Psoas muscle (tissue), 8 donors: ENCODE measurements around the gene PAX5. TPM values are rescaled to one million over a fixed set of nuclear protein-coding genes. Genes with fewer than 3 reads are reported as not detected.
A peak's percentile ranks its signal among the peaks of the same experiment; 100 is the strongest.

ENCODE experiments used
- ATAC-seq, 4 donors: fragments of 200-7000 bp; cut with Tn5 transposase; one replicate each; pipeline ENCODE4 v1.9.1; 2020; ENCODE audit warnings: moderate library complexity in 3 of 4, mild to moderate bottlenecking in 2 of 4
- DNase-seq, 2 donors: peaks; one replicate each; pipeline ENCODE4 v3.0.0-alpha.2; 2020
- H3K27ac ChIP-seq: fragments of 200-600 bp; one replicate; pipeline ENCODE4 v1.8.0; 2022
- H3K27me3 ChIP-seq, 3 donors: fragments of 200-600 bp in 1 of 3; one replicate each; pipeline versions ENCODE4 v1.6.1 to v1.8.0; 2013 to 2022; ENCODE audit warnings: low read length in 2 of 3, mild to moderate bottlenecking in 2 of 3, moderate library complexity in 1 of 3; ENCODE audit not compliant: insufficient read depth in 3 of 3
- H3K36me3 ChIP-seq, 2 donors: fragments of 200-600 bp in 1 of 2; one replicate each; pipeline versions ENCODE4 v1.6.1 to v1.8.0; 2013 to 2022; ENCODE audit warnings: low read depth in 1 of 2, mild to moderate bottlenecking in 1 of 2, moderate library complexity in 1 of 2; ENCODE audit not compliant: insufficient read depth in 1 of 2
- H3K4me1 ChIP-seq: fragments of 200-600 bp; one replicate; pipeline ENCODE4 v1.8.0; 2022
- H3K4me3 ChIP-seq: fragments of 200-600 bp; one replicate; pipeline ENCODE4 v1.8.0; 2022; ENCODE audit warnings: mild to moderate bottlenecking
- H3K9me3 ChIP-seq: fragments of 200-600 bp; one replicate; pipeline ENCODE4 v1.8.0; 2022
- CTCF ChIP-seq: fragments of 200-600 bp; IDR thresholded peaks from one replicate; pipeline ENCODE4 v1.8.0; 2022; ENCODE audit warnings: antibody characterized with exemption
- WGBS, 3 donors: extraction: QIAGEN DNeasy Blood & Tissue Kit; methylation state at CpG; one replicate each; pipeline versions ENCODE4 v1.1.6 to v1.1.7; 2013; 5-methylcytosine and 5-hydroxymethylcytosine counted together
- intact Hi-C, 2 donors: fragments of 100-400 bp; cut with DNase I; formaldehyde crosslinking; loops; one replicate each; pipeline versions ENCODE4 v1.11.0 to v1.14.2; 2022
- polyA plus RNA-seq, 3 donors: library from polyadenylated mRNA; stranded (reverse); fragments of 200-250 nt; gene quantifications; one replicate each; pipeline ENCODE4 v1.2.3, GENCODE V29; 2013
- total RNA-seq, 4 donors: library from RNA; stranded (reverse); fragmentation: NEBNext Ultra II Directional in 2 of 4; extraction: Animal tissue kit (Norgen Biotek cat#: 25700) in 2 of 4; gene quantifications; one replicate each; pipeline versions ENCODE4 v1.2.1 to v1.2.4, GENCODE V29; 2021 to 2023
- donor health status: healthy with polysubstance abuse.
- donor health status: DM: no; HTN: no; CAD: no; lungs with moderate emphysema.
- donor health status: Bipolar disorder and iron deficiency.
- donor health status: healthy.
- donor health status: DM: yes; HTN: yes; CAD: no.
- donor health status: DM: no; HTN: no; CAD: no.
- donor health status: DM: no; HTN: no; CAD: no.
- donor health status: DM: yes; HTN: yes; CAD: no.

The PAX5 gene
- total and polyA plus RNA-seq, 7 donors: under 0.01 to 0.50 (median 0.06) TPM; not detected in 3

- Histone ChIP-seq H3K36me3 (no peaks in the 10 kb centered on the region), H3K27me3 (peaks cover 0 to 98% (median 58%) of the 10 kb centered on the region in 3 donors), H3K9me3 (no peaks in the 10 kb centered on the region), H3K4me1 (peaks cover 22% of the 10 kb centered on the region), H3K4me3 (no peak overlapping the region), H3K27ac (no peak overlapping the region)
- WGBS, 3 donors: 6 to 8% (median 7%) methylated on average over 27 of the region's 27 CpGs
- no peak for DNase-seq
- no peak for TF ChIP-seq CTCF
- intact Hi-C loops: no loop called here
- ATAC-seq: no peak
Measured at GRCh38 chr9:37034938-37035647, 1.0 kb upstream of the PAX5 start.

GRCh38 chr9:37034305-37034937 is 353 bp upstream of the PAX5 start:
- ATAC-seq (peak in 2 of 4 donors; percentile 29 to 30), DNase-seq (peak in 1 of 2 donors; percentile 52)
- peak overlapping the region; percentile 54 for H3K4me3 ChIP-seq
- H3K4me1 ChIP-seq: peaks cover 29% of the 10 kb centered on the region
- 2 to 3% (median 2%) methylated on average over 46 to 56 of the region's 56 CpGs for whole genome bisulfite sequencing, 3 donors
- intact Hi-C loops: no loop called here
- peaks cover 0 to 98% (median 64%) of the 10 kb centered on the region in 3 donors for H3K27me3 ChIP-seq
- no peaks in the 10 kb centered on the region for H3K9me3 ChIP-seq
- no peaks in the 10 kb centered on the region for H3K36me3 ChIP-seq
- H3K27ac ChIP-seq: no peak overlapping the region
- TF ChIP-seq CTCF: no peak

- Histone ChIP-seq H3K27ac (no peak overlapping the region), H3K4me3 (no peak overlapping the region), H3K27me3 (peaks cover 0 to 98% (median 72%) of the 10 kb centered on the region in 3 donors), H3K36me3 (no peaks in the 10 kb centered on the region), H3K9me3 (no peaks in the 10 kb centered on the region), H3K4me1 (peaks cover 29% of the 10 kb centered on the region)
- intact Hi-C loops: no loop called here
- 53 to 55% (median 55%) methylated on average over 6 of the region's 6 CpGs for WGBS, 3 donors
- DNase-seq (no peak), ATAC-seq (no peak)
- TF ChIP-seq CTCF: no peak
Measured at GRCh38 chr9:37033141-37033540, 927 bp downstream of the PAX5 start.

GRCh38 chr9:37032713-37033112 is 1.4 kb downstream of the PAX5 start:
- intact Hi-C loops: no loop called here
- H3K4me1 ChIP-seq: peaks cover 24% of the 10 kb centered on the region
- no peaks in the 10 kb centered on the region for H3K9me3 ChIP-seq
- DNase-seq: no peak
- no peak for ATAC-seq
- H3K27ac ChIP-seq: no peak overlapping the region
- 54 to 64% (median 55%) methylated on average over 3 of the region's 3 CpGs for WGBS, 3 donors
- no peak for TF ChIP-seq CTCF
- no peak overlapping the region for H3K4me3 ChIP-seq
- H3K27me3 ChIP-seq: peaks cover 0 to 98% (median 70%) of the 10 kb centered on the region in 3 donors
- no peaks in the 10 kb centered on the region for H3K36me3 ChIP-seq
